GM18519 (cell line): Measurements from ENCODE around the gene DZIP1.
A peak's percentile ranks its signal among the peaks of the same experiment; 100 is the strongest.
"Not testable (repeated sequence)": the region's sequence is repeated elsewhere in the genome, so short reads cannot be mapped to it uniquely, and the experiment has no call there.

Source experiments
- ATAC-seq: cut with Tn5 transposase; IDR thresholded peaks from one replicate; pipeline ENCODE4 v1.9.1; 2021; ENCODE audit warnings: mild to moderate bottlenecking, moderate library complexity; ENCODE audit not compliant: unreplicated experiment, low FRiP score

Gene DZIP1

DNA sequence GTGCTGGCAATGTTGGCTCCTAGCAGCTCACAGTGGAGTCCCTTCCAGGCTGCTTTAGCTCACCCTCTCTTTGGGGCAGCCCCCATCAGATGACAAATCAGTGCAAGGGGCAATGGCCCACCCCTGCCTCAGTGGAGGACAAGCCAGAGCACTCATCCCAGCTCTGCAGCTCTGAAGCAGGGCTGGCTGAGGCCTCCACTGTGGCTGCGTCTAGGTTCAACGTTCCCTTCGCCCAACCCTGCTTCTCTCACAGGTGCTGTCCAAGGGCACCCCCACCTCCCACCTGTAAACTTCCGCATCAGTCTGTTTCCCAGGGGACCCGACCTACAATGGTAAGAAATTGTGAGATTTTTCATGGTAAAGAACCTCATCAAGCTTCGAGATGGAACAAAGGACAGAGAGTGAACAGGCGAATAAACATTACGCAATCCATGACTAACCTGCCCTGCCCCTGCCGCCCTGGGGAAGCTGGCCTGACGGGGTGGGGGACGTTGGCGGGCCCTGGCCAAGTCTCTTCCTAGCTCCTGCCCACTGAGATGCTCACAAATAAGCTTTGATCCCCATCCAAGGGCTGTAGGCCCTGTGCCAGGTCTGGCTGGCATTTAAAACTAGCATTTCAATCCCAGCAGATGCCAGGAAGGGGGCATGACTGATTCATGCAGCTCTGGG is 40.5 kb downstream of the DZIP1 start:
- ATAC-seq = no peak

- no peak for ATAC-seq
These were observed 42.6 kb downstream of the DZIP1 start for GRCh38 chr13:95601906-95602305.

DNA sequence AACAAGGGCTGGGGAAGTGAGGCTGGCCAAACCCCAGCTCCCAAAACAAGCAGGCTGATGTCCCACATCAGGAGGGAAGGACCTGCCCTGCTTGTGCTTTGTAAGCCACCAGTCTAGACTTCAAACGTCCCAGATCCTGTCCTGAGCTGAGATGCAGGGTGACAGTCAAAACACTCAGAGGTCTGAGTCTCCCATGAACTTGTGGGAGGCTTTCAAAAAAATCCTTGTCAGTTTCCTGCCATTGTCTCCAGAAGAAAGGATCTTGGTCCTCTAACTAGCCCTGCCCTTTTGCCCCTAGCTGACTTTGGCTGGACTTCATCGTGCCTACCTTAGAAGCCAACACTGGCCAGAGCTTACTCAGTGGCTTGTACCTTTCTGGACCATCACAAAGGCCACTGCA is 43.3 kb downstream of the DZIP1 start:
- no peak for ATAC-seq

DNA sequence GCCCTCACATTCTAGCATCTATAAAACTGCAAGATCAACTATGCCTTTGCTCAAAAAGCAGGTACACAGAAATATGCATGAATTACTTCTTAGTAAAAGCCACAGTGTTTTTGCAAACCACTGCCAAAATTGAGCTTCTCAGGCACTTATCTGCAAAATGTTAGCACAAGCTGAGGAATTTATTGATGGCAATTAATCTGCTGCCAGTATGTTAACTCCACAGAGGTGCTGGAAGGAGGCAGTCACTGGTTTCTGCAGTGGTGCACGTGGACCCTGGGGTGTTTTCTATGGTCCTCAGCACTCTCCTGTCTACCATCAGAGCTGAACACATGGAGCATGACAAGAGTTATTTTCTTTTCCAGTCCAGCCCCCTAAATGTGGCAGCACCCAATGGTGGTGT is 47.8 kb downstream of the DZIP1 start:
- ATAC-seq = no peak

DNA sequence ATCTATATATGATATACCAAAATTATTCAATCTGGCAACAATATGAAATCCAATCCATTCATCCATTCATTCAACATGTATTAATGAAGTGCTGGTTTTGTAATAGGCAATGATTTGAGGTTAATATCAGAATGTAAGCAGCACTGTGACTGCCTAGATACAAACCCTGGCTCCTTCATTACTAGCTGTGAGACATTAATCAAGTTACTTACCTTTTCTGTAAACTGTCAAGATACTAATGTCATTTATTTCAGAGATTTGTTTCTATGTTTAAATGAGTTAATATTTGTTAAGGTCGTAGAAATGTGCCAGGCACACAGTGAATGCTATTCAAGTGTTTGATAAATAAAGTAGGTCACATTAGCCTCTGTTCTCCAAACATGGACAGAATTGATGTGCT is 51.0 kb downstream of the DZIP1 start:
- ATAC-seq = no peak

GRCh38 chr13:95588721-95589120 is 55.8 kb downstream of the DZIP1 start:
- no peak for ATAC-seq

GRCh38 chr13:95588134-95588533 is 56.4 kb downstream of the DZIP1 start:
- ATAC-seq = no peak

GRCh38 chr13:95585867-95586266 is 58.6 kb downstream of the DZIP1 start:
- no peak for ATAC-seq

DNA sequence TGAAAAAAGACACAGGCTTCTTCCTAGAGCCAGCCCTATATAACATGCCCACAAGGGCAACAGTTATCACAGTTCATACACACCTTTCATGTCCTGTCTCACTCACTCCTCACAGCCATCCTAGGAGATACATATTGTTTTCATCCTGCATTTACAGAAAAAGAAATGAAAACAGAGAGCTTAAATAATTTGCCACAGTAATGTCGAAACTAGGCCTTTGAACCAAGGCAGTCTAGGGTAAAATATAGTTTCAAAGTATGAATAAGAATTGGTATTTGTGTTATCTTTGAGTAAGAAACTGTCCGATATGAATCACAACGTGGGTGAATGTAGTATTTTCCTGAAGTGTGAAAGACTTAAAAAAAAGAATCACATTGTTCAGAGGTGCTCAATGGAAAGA is 65.2 kb downstream of the DZIP1 start:
- ATAC-seq = peak; percentile 97

- ATAC-seq = no peak
These were observed 71.3 kb downstream of the DZIP1 start for GRCh38 chr13:95573221-95573620.

- ATAC-seq = no peak
These were observed 72.6 kb downstream of the DZIP1 start for GRCh38 chr13:95571941-95572340.

- no peak for ATAC-seq
These were observed 74.5 kb downstream of the DZIP1 start for GRCh38 chr13:95570016-95570415.

- ATAC-seq = no peak
These were observed 76.4 kb downstream of the DZIP1 start for GRCh38 chr13:95568131-95568530.

GRCh38 chr13:95565758-95566157 is 78.7 kb downstream of the DZIP1 start:
- not testable (repeated sequence) for ATAC-seq

DNA sequence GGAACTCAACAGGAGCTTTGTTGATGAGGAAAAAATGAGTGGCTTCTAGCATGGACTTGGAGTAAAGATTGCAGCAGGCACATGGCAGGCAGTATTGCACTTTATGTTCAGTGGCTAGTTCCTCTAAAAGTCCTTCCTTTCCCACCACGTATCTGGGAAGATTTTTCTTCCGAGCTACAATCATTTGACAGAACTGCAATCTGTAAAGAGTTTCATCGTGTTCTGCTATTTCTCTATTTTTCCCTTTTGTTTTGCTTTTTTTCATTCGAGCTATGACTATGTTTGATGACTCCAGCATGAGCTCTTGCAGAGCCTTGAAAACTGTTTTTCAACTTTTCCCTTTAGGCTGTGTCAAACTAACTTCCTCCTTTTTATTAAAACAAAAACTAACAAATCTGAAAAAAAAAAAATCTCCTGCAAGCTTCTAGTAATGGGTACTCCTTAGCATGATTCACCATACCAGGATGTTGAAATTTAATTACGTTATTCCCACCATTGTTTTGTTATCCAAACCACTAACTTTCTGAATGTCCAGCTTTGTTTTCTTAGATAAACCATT is 79.7 kb downstream of the DZIP1 start:
- no peak for ATAC-seq

- ATAC-seq = no peak
These were observed 80.4 kb downstream of the DZIP1 start for GRCh38 chr13:95564091-95564490.

DNA sequence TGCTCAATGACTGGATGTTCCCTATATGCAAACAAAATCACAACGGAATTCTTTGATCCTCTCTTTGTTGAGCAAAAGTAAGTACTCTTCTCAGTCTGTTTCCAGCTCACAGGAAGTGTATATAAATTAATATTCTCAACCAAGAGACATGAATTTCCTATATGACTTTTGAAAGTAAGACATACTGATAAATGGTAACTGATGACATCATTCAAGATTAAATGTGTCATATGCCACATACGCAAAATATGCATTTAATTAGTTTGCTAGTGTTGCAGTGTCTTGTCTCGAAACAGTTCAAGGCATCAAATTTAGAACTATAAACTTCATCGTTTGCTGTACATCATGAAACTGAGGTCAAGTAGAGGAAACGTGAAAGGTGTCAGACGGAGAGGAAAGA is 84.1 kb downstream of the DZIP1 start:
- no peak for ATAC-seq

DNA sequence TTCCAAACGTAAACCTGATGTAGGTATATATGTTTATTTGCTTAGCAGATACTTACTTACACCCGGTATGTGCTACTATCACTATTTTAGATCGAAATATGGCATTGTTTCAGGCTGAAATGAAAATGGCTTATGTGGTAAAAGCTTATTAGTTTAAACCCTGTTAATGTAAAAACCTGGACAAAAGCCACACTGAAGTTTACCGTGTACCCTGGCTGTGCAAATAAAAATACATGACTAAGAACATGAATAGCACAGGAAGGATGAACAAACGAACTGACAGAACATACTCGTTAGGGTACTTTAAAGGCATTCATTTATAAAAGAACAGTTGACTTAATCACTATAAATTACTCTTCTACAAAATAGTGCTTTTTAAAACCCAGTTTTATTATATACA is 85.4 kb downstream of the DZIP1 start:
- ATAC-seq = no peak

DNA sequence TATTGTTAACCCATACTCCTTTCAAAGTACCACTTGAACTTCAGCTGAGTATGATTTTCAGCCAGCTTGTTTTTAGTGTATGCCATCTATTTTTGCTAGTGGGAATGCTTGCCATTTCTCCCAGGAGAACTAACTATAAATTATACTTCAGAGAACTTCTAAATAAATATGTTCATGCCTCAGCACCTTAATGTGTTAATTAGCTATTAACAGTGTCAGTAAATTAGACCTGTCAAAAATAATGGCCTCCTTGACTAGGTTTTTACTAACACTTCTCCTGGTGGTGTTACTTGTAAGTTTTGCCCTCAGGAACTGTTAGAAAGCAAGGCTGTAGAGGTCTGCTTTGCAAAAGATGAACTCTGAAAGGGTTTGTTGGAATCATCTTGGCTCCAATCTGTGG is 87.5 kb downstream of the DZIP1 start:
- ATAC-seq = no peak

- no peak for ATAC-seq
These were observed 90.7 kb downstream of the DZIP1 start for GRCh38 chr13:95553581-95554385.

GRCh38 chr13:95552539-95553441 is 91.7 kb downstream of the DZIP1 start, which contains the start of gene CLDN10:
CLDN10 (plus strand) TSS chr13:95552720; CDS start chr13:95552754, 34 bp downstream.
- no peak for ATAC-seq
